Left ventricle myocardium inferior (tissue), 1 donor: ENCODE results near the gene CIDEB. TPM values are rescaled to one million over a fixed set of nuclear protein-coding genes. Genes with fewer than 3 reads are reported as not detected.

Experiments
- DNase-seq: peaks from one replicate; pipeline ENCODE4 v3.0.0-alpha.2; 2020
- H3K27ac ChIP-seq: fragments of 200-600 bp; replicated peaks from 2 replicates; pipeline ENCODE4 v1.8.0; 2021
- H3K27me3 ChIP-seq: fragments of 200-600 bp; 2 replicates; pipeline ENCODE4 v1.8.0; 2021; ENCODE audit warnings: low read depth
- H3K36me3 ChIP-seq: fragments of 200-600 bp; 2 replicates; pipeline ENCODE4 v1.8.0; 2021
- H3K4me1 ChIP-seq: fragments of 200-600 bp; 2 replicates; pipeline ENCODE4 v1.8.0; 2021
- H3K4me3 ChIP-seq: fragments of 200-600 bp; 2 replicates; pipeline ENCODE4 v1.8.0; 2021; ENCODE audit warnings: mild to moderate bottlenecking, moderate library complexity
- H3K9me3 ChIP-seq: fragments of 200-600 bp; replicated peaks from 2 replicates; pipeline ENCODE4 v1.8.0; 2021
- CTCF ChIP-seq: fragments of 200-600 bp; IDR thresholded peaks from 2 replicates; pipeline ENCODE4 v1.8.0; 2021; ENCODE audit warnings: antibody characterized with exemption, mild to moderate bottlenecking, borderline replicate concordance
- intact Hi-C: fragments of 100-400 bp; cut with micrococcal nuclease; formaldehyde crosslinking; loops from one replicate; pipeline ENCODE4 v1.11.0; 2022
- total RNA-seq: library from RNA; stranded (reverse); fragmentation: NEBNext Ultra II Directional; extraction: Animal tissue kit (Norgen Biotek cat#: 25700); gene quantifications from one replicate; pipeline ENCODE4 v1.2.1, GENCODE V29; 2021
- donor health status: DM: no; HTN: yes; CAD: no; lungs with severe emphysema.

Gene CIDEB
- total RNA-seq, 1 donor from 2014 or later: 3.1 TPM

GRCh38 chr14:24327303-24327702 is 19.5 kb upstream of the CIDEB start:
- DNase-seq: no peak
- H3K4me1 ChIP-seq: peaks cover 8% of the 10 kb centered on the region
- peaks cover 23% of the 10 kb centered on the region for H3K36me3 ChIP-seq
- intact Hi-C loops: no loop called here
- no peaks in the 10 kb centered on the region for H3K9me3 ChIP-seq
- no peak overlapping the region for H3K4me3 ChIP-seq
- H3K27me3 ChIP-seq: no peaks in the 10 kb centered on the region
- peak overlapping the region; percentile 30 for H3K27ac ChIP-seq
- no peak for TF ChIP-seq CTCF

- H3K36me3 ChIP-seq: peaks cover 26% of the 10 kb centered on the region
- intact Hi-C loops: no loop called here
- H3K4me1 ChIP-seq: no peaks in the 10 kb centered on the region
- H3K9me3 ChIP-seq: no peaks in the 10 kb centered on the region
- DNase-seq: no peak
- H3K27ac ChIP-seq: no peak overlapping the region
- H3K4me3 ChIP-seq: no peak overlapping the region
- no peaks in the 10 kb centered on the region for H3K27me3 ChIP-seq
- no peak for TF ChIP-seq CTCF
Measured at GRCh38 chr14:24325963-24326362, 18.2 kb upstream of the CIDEB start.

GRCh38 chr14:24325041-24325530 is 17.3 kb upstream of the CIDEB start:
- no peak for TF ChIP-seq CTCF
- intact Hi-C loops: no loop called here
- no peak for DNase-seq
- Histone ChIP-seq H3K9me3 (no peaks in the 10 kb centered on the region), H3K4me3 (no peak overlapping the region), H3K27ac (no peak overlapping the region), H3K36me3 (peaks cover 33% of the 10 kb centered on the region), H3K4me1 (no peaks in the 10 kb centered on the region), H3K27me3 (peaks cover 3% of the 10 kb centered on the region)

GRCh38 chr14:24324024-24324423 is 16.2 kb upstream of the CIDEB start:
- H3K9me3 ChIP-seq: no peaks in the 10 kb centered on the region
- no peak overlapping the region for H3K4me3 ChIP-seq
- no peak overlapping the region for H3K27ac ChIP-seq
- intact Hi-C loops: no loop called here
- no peaks in the 10 kb centered on the region for H3K4me1 ChIP-seq
- peaks cover 12% of the 10 kb centered on the region for H3K27me3 ChIP-seq
- no peak for TF ChIP-seq CTCF
- DNase-seq: no peak
- H3K36me3 ChIP-seq: peaks cover 38% of the 10 kb centered on the region

GRCh38 chr14:24323341-24323740 is 15.6 kb upstream of the CIDEB start:
- intact Hi-C loops: no loop called here
- peaks cover 38% of the 10 kb centered on the region for H3K36me3 ChIP-seq
- TF ChIP-seq CTCF: no peak
- H3K27me3 ChIP-seq: peaks cover 19% of the 10 kb centered on the region
- no peak overlapping the region for H3K4me3 ChIP-seq
- H3K4me1 ChIP-seq: no peaks in the 10 kb centered on the region
- H3K27ac ChIP-seq: no peak overlapping the region
- DNase-seq: no peak
- H3K9me3 ChIP-seq: no peaks in the 10 kb centered on the region
